GM12891 (cell line): ENCODE measurements around the gene TAF1A. TPM values are rescaled to one million over a fixed set of nuclear protein-coding genes. Genes with fewer than 3 reads are reported as not detected.
A peak's percentile ranks its signal among the peaks of the same experiment; 100 is the strongest.

ENCODE experiments used
- DNase-seq: peaks from one replicate; pipeline ENCODE4 v3.0.0; 2011; ENCODE audit warnings: low spot score; ENCODE audit not compliant: insufficient read length
- FAIRE-seq: peaks from 2 replicates; lab custom pipeline; 2011; peaks lifted over from hg19 to GRCh38; lab: Jason Lieb, UNC
- PAX5 ChIP-seq: IDR thresholded peaks from 2 replicates; pipeline ENCODE4 v1.6.1; 2011; ENCODE audit warnings: low read length, moderate library complexity, mild to moderate bottlenecking; ENCODE audit not compliant: insufficient read depth, severe bottlenecking
- POLR2A ChIP-seq: IDR thresholded peaks from 2 replicates; pipeline ENCODE4 v1.6.1; 2011; ENCODE audit warnings: low read depth, low read length, control low read depth
- POLR2AphosphoS5 ChIP-seq: IDR thresholded peaks from 2 replicates; pipeline ENCODE4 v1.6.1; 2011; ENCODE audit warnings: low read depth, low read length, control low read depth
- POU2F2 ChIP-seq: IDR thresholded peaks from 2 replicates; pipeline ENCODE4 v1.6.1; 2011; ENCODE audit warnings: low read depth, mild to moderate bottlenecking, control low read depth, low read length, moderate library complexity
- SPI1 ChIP-seq: IDR thresholded peaks from 2 replicates; pipeline ENCODE4 v1.6.1; 2011; ENCODE audit warnings: low read depth, low read length, control low read depth
- TAF1 ChIP-seq: IDR thresholded peaks from 2 replicates; pipeline ENCODE4 v1.6.1; 2011; ENCODE audit warnings: low read depth, low read length, control low read depth
- polyA plus RNA-seq: library from polyadenylated mRNA; unstranded; fragments of >200 nt; gene quantifications from one replicate; pipeline ENCODE4 v1.2.1, GENCODE V29; 2012; ENCODE audit warnings: low read depth, missing spikeins, inconsistent platforms; ENCODE audit not compliant: missing spikeins

Gene TAF1A
- polyA plus RNA-seq = 2.5 TPM

DNA sequence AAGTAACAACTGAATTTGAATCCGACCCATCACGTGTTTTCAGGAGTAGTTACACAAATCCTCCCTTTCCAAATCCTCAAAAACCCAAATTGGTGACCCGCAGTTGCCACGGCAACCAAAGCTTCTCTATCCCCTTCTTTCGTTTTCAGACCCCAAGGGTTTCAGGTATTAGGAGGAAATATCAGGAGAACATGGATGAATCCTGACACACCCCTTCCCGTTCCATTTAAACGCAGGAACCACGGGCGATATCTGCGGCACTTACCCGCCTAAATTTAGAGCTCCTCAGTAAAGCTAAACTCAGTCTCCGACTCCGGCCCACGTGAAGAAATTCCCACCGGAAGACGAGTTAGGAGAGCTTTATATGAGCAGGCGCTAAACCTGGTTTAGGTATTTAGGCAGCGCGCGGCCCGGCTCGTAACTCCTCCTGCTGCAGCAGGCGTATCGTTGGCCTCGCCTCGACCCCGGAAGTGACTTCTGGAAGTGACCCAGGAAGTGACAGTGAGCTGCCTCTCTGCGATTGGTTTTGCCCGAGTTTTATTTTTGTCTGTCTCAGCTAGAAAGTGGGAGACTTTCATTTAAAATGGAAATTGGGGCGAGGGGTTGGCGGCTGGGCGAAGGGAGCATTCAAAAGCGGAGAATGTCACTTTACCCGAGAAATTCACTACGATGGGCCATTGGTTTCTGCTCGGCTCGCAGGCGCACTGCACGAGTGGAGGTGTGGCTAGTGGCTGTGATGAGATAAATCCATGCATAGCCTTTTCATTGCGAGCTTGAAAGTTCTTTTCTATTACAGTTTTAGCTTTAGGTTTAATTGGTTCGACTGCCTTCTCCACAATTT is at the start of gene TAF1A:
TSS of gene TAF1A (minus strand) at position 472 of the 841 bp plus-strand sequence.
- FAIRE-seq (peak; percentile 96), DNase-seq (peak; percentile 48)
- TF ChIP-seq POLR2A (peak; percentile 64; the same call in 1 of the 2 replicates), TAF1 (peak; percentile 55; the same call in 1 of the 2 replicates), POU2F2 (0 out of 2 replicates have a peak, but pooled peaks have one; percentile 24), PAX5 (no peak), POLR2AphosphoS5 (peak; percentile 76)

DNA sequence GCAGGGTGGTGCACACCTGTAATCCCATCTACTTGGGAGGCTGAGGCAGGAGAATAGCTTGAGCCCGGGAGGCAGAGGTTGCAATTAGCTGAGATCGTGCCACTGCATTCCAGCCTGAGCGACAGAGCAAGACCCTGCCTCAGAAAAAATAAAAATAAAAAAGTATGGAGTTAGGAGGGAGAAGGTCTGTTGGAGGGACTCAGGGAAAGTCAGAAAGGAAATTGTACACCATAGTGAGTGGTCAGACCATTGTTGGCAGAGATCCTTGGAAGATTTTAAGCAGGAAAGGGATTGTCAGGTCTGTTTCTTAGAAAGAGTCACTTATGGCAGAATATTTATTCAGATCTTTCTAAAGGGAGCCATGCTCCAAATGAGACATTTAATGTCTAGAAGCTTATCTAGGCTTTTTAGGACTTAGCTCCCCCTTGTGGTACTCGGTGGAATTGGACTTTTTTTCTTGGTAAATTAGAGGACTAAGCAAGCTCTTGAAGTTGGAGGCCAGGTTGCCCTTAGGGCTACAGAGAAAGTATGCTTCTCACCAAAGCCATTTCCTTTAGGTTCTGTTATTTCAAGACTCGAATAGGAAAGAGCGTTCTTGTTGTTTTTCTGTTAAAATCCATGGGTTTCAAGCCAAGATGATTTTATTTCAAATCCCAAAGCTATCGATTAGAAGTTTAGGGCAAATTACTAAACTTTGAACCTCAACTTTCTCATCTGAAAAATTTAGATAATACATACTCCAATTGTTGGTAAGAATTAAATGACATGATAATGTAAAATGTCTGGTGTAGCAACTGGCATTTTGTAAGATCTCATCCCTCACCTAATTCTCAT is 44.7 kb upstream of the TAF1A start:
- no peak for TF ChIP-seq PAX5
- no peak for TF ChIP-seq TAF1
- no peak for TF ChIP-seq SPI1
- no peak for TF ChIP-seq POLR2A
- no peak for TF ChIP-seq POLR2AphosphoS5
- TF ChIP-seq POU2F2 = no peak
- FAIRE-seq (no peak), DNase-seq (peak; percentile 18)

DNA sequence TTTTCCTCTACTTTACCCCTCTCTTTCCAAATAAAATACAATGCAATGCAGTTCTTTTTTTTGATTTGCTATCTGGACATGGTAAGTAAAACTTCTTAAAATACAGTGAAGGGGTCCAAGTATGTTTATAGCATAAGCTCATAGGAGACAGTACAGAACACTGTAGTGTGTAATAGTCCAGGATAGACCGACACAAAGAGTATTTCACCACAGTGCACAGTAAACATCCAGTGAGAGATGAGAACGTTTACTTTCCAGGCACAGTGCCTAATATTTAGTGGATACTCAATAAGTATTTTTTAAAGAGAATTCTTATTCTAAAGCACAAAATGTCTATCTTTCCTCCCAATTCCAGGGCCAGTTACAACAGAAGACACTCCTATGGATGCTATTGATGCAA is 43.0 kb upstream of the TAF1A start:
- FAIRE-seq (no peak), DNase-seq (no peak)
- TF ChIP-seq POLR2AphosphoS5 = no peak
- TF ChIP-seq PAX5 = no peak
- no peak for TF ChIP-seq POLR2A
- TF ChIP-seq POU2F2 = no peak
- TF ChIP-seq TAF1 = no peak
- TF ChIP-seq SPI1 = no peak

DNA sequence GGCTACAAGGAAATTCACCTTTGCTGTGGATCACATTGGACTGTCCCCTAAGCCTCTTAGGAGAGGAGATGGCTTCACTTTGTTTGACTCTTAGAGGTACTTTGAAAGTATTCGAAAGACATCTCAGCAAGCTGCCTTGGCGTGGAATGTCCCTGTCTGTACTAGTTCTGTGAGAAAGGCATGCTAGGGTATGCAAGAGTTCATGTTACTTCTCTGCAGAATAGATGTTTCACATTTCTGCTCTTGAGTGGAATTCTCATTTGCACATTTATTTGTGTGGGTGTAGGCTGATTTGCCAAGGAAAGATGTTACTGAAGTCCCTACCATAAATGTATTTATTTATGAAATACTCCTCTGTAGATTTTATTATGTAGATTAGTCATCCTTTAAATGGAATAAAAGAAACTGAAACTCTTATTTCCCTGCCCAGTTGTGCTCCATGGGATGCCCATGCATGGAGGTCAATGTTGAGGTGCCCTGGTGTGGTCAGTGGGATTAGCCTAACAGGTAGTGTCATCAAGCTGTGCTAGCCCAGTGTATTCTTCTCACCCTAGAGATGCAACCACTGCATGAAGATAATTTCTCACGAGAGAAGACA is 42.0 kb upstream of the TAF1A start:
- no peak for TF ChIP-seq POLR2AphosphoS5
- TF ChIP-seq POU2F2 = no peak
- no peak for TF ChIP-seq TAF1
- TF ChIP-seq PAX5 = no peak
- TF ChIP-seq POLR2A = no peak
- TF ChIP-seq SPI1 = no peak
- DNase-seq (no peak), FAIRE-seq (no peak)

DNA sequence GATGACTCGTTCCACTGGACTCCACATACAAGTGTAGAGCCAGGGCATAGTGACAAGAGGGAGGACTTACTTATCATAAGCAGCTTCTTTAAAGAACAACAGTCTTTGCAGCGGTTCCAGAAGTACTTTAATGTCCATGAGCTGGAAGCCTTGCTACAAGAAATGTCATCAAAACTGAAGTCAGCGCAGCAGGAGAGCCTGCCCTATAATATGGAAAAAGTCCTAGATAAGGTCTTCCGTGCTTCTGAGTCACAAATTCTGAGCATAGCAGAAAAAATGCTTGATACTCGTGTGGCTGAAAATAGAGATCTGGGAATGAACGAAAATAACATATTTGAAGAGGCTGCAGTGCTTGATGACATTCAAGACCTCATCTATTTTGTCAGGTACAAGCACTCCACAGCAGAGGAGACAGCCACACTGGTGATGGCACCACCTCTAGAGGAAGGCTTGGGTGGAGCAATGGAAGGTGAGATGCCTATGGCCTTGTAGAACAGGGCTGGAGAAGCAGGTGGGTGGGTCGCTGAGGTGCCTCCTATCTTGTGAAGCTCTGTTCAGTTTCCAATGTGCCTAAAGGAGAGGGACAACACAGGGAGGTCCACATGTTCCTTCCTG is 40.3 kb upstream of the TAF1A start:
- TF ChIP-seq SPI1 = no peak
- TF ChIP-seq TAF1 = no peak
- no peak for TF ChIP-seq POLR2AphosphoS5
- TF ChIP-seq POU2F2 = no peak
- no peak for TF ChIP-seq PAX5
- no peak for TF ChIP-seq POLR2A
- FAIRE-seq (no peak), DNase-seq (no peak)

DNA sequence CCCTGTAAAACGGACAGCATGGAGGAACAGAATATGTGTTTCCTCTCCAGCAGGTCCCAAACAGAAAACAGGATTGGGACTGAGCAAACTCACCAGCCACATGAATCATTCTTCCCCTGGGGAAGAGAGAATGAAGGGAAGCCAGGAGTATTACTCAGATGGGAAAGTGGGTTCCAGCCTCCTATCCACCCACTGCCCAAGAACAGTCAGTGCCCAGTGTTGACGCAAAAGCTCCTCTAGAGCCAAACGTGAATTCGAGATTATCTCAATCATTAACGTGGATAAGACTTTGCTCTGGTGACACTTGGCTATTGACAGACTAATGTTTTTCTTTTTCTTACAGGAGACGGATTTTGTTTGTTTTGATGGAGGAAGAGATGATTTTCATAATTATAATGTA is 37.5 kb upstream of the TAF1A start:
- TF ChIP-seq POU2F2 (no peak), TAF1 (no peak), POLR2A (no peak)
- FAIRE-seq (no peak), DNase-seq (no peak)

DNA sequence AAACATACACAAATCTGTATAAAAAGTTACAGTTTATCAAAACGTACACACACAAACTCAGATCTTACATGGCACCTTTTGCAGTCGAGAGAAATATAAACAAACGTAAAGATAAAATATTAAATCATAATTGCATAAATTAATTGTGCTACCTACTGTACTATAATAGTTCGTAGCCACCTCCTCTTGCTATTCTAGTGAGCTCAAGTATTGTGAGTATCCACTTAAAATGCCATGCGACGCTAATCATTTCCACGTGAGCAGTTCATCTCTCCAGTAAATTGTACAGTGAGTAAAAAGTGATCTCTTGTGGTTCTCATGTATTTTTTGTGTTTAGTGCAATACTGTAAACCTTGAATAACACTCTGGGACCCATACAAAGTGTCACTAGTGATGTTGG is 34.5 kb upstream of the TAF1A start:
- DNase-seq (no peak), FAIRE-seq (no peak)
- no peak for TF ChIP-seq TAF1
- TF ChIP-seq SPI1 = no peak
- no peak for TF ChIP-seq PAX5
- TF ChIP-seq POU2F2 = no peak
- TF ChIP-seq POLR2A = no peak

DNA sequence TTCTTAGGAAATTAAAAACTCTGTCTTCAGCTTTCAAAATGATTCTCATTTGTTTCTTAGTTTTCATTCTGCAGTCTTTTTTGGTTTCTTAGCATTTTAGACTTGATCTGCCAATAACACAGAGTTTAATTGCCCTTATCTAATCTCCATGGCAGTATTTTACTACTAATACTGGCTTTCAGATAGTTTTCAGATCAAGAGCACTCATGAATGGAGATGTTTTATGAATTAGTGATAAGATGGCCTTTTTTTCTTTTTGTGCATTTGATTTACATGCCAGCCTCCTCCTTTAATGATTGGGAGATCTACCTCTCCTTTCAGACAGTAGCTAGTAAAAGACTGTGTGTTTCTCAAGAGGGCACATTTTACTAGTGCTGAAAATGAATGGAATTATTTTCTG is 33.7 kb upstream of the TAF1A start:
- no peak for TF ChIP-seq TAF1
- TF ChIP-seq PAX5 = no peak
- no peak for TF ChIP-seq POLR2A
- TF ChIP-seq POLR2AphosphoS5 = no peak
- no peak for TF ChIP-seq SPI1
- no peak for TF ChIP-seq POU2F2
- FAIRE-seq = no peak
- DNase-seq = no peak

DNA sequence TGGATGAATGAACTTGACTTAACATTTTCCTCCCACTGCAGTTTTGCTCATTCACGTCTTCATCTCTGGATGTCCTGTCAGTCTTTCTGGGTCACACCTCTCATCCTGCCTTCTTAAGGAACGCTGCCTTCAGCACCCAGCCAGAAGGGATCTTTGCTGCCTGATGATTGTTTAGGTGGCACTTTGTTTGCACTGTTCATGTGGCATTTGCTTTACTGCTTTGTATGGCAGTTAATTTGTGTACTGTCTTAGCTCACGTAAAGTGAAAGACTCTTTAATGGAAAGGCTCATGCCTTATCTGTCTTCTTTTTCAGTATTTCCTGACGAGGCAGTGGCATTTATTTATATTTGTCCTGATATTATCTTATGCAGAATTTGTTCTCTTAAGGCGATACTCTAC is 33.0 kb upstream of the TAF1A start:
- FAIRE-seq = no peak

More for the DNA sequence above, 33.0 kb upstream of the TAF1A start:
- no peak for DNase-seq
- TF ChIP-seq TAF1 (no peak), PAX5 (no peak), POLR2AphosphoS5 (no peak), POU2F2 (no peak), SPI1 (no peak)
